ENCODE data around the gene FOXRED1.

The FOXRED1 gene

DNA sequence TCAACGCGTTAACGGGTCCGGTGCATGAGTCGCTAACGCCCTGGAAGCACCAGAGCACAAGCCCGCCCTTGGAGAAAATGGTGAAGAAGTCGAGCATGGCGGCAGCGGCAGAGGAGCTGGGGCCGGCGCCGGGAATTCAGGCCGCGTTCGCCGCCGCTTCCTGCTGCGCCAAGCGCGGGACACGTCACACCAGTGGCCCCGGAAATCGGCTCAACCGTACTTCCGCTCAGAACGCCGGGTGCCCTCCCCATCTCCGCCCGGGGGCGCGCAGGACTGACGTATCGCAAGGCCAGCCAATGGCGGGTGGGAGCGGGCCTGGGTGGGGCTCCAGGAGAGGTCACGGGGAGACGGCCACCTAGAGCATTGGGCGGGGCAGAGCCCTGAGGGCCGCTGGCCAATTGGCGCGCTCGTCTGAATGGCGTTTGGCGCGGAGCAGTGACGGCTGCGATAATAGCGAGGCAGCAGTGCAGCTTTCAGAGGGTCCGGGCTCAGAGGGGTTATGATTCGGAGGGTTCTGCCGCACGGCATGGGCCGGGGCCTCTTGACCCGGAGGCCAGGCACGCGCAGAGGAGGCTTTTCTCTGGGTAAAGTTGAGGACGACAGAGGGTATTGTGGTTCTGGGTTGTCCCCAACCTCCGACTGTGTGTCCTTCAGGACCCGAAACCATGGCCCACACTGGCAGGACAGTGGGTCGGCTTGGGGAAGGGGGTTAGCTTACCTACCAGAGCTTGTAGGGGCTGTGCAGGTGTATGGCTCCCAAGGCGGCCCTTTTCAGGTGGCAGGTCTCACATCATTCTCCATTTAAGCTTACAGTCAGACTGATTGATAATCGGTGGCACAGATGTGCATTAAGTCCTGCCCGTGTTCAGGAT lies at the start of gene FOXRED1, which contains the start of gene SRPRA:
Gene FOXRED1, plus strand, starts transcription at position 447 of the 872 bp plus-strand sequence. Its CDS starts 53 bp downstream, at position 500.
Gene SRPRA, minus strand, starts transcription at position 188 of the 872 bp plus-strand sequence. Its CDS starts 91 bp downstream, at position 97.
- H3K4me1 ChIP-seq (ENCODE audit: control insufficient read depth, insufficient read depth, low read length): no peaks in the 10 kb centered on the region; the same call in 1 of the 2 replicates
- WGBS (ENCODE audit: insufficient coverage, insufficient read length): no CpG with 5 or more reads among the region's 64 CpGs
- H3K4me3 ChIP-seq (ENCODE audit: low read length): peak within 1 kb of the TSS; percentile 82
- H3K36me3 ChIP-seq (ENCODE audit: control insufficient read depth, insufficient read depth, low read length): peaks cover 39% of the 10 kb centered on the region; the same call in 1 of the 2 replicates
- H3K27me3 ChIP-seq (ENCODE audit: control insufficient read depth, insufficient read depth, low read length): no peaks in the 10 kb centered on the region
- no peak within 1 kb of the TSS for H3K27ac ChIP-seq (ENCODE audit: low read length)
- no peaks in the 10 kb centered on the region for H3K9me3 ChIP-seq (ENCODE audit: control insufficient read depth, insufficient read depth, low read length)
- DNase-seq (ENCODE audit: low read depth, low spot score): peak; percentile 96

GRCh38 chr11:126219547-126219946 lies 49.4 kb upstream of the FOXRED1 start:
- Histone ChIP-seq H3K4me1 (ENCODE audit: control insufficient read depth, insufficient read depth, low read length) (no peaks in the 10 kb centered on the region), H3K27me3 (ENCODE audit: control insufficient read depth, insufficient read depth, low read length) (no peaks in the 10 kb centered on the region), H3K4me3 (ENCODE audit: low read length) (no peak overlapping the region), H3K27ac (ENCODE audit: low read length) (no peak overlapping the region), H3K36me3 (ENCODE audit: control insufficient read depth, insufficient read depth, low read length) (no peaks in the 10 kb centered on the region), H3K9me3 (ENCODE audit: control insufficient read depth, insufficient read depth, low read length) (no peaks in the 10 kb centered on the region)
- DNase-seq (ENCODE audit: low read depth, low spot score): no peak
- WGBS (ENCODE audit: insufficient coverage, insufficient read length): 100% methylated on average over 1 of the region's 4 CpGs

DNA sequence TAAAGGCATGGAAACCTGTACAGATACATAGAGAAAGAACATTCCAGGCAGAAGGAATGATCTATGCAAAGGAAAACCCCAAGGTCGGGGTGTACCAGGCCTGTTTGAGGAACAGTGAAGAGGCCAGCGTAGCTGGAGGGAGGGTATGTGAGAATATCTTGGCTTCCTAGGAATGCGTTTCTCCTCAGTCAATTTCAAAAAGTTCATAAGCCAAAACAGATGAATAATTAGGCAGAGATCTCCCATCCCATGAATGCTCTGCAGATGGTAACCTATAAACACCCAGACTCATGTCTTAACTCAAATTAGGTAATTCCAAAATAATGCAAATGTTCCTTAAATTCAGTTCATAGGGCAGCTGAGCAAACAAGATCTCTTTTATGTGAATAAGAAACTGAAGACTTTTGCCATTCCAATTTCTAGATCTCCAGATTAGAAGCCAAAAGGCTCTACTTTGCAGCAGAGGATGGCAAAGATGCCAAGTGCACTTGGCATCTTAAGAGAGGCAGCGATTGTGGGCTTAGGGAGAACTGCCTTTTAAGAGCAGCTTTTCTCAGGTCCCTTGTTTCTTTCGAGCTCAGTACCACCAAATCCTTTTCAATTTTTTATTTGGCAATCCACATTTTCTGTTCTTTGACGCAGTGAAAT lies 44.2 kb upstream of the FOXRED1 start:
- Histone ChIP-seq H3K9me3 (ENCODE audit: control insufficient read depth, insufficient read depth, low read length) (no peaks in the 10 kb centered on the region), H3K4me1 (ENCODE audit: control insufficient read depth, insufficient read depth, low read length) (no peaks in the 10 kb centered on the region), H3K4me3 (ENCODE audit: low read length) (no peak overlapping the region), H3K27me3 (ENCODE audit: control insufficient read depth, insufficient read depth, low read length) (no peaks in the 10 kb centered on the region), H3K27ac (ENCODE audit: low read length) (no peak overlapping the region), H3K36me3 (ENCODE audit: control insufficient read depth, insufficient read depth, low read length) (no peaks in the 10 kb centered on the region)
- no CpG with 5 or more reads among the region's 6 CpGs for WGBS (ENCODE audit: insufficient coverage, insufficient read length)
- DNase-seq (ENCODE audit: low read depth, low spot score): no peak

GRCh38 chr11:126225295-126225665 lies 43.7 kb upstream of the FOXRED1 start:
- Histone ChIP-seq H3K4me3 (ENCODE audit: low read length) (no peak overlapping the region), H3K27me3 (ENCODE audit: control insufficient read depth, insufficient read depth, low read length) (no peaks in the 10 kb centered on the region), H3K36me3 (ENCODE audit: control insufficient read depth, insufficient read depth, low read length) (no peaks in the 10 kb centered on the region), H3K9me3 (ENCODE audit: control insufficient read depth, insufficient read depth, low read length) (no peaks in the 10 kb centered on the region), H3K27ac (ENCODE audit: low read length) (no peak overlapping the region), H3K4me1 (ENCODE audit: control insufficient read depth, insufficient read depth, low read length) (no peaks in the 10 kb centered on the region)
- DNase-seq (ENCODE audit: low read depth, low spot score): no peak
- WGBS (ENCODE audit: insufficient coverage, insufficient read length): no CpG with 5 or more reads among the region's 2 CpGs

- H3K9me3 ChIP-seq (ENCODE audit: control insufficient read depth, insufficient read depth, low read length): no peaks in the 10 kb centered on the region
- H3K27ac ChIP-seq (ENCODE audit: low read length): no peak overlapping the region
- H3K4me3 ChIP-seq (ENCODE audit: low read length): no peak overlapping the region
- no peaks in the 10 kb centered on the region for H3K4me1 ChIP-seq (ENCODE audit: control insufficient read depth, insufficient read depth, low read length)
- DNase-seq (ENCODE audit: low read depth, low spot score): no peak
- no peaks in the 10 kb centered on the region for H3K27me3 ChIP-seq (ENCODE audit: control insufficient read depth, insufficient read depth, low read length)
- H3K36me3 ChIP-seq (ENCODE audit: control insufficient read depth, insufficient read depth, low read length): no peaks in the 10 kb centered on the region
- WGBS (ENCODE audit: insufficient coverage, insufficient read length): no CpG with 5 or more reads among the region's 15 CpGs
Measured at GRCh38 chr11:126226334-126227084, 42.4 kb upstream of the FOXRED1 start.

DNA sequence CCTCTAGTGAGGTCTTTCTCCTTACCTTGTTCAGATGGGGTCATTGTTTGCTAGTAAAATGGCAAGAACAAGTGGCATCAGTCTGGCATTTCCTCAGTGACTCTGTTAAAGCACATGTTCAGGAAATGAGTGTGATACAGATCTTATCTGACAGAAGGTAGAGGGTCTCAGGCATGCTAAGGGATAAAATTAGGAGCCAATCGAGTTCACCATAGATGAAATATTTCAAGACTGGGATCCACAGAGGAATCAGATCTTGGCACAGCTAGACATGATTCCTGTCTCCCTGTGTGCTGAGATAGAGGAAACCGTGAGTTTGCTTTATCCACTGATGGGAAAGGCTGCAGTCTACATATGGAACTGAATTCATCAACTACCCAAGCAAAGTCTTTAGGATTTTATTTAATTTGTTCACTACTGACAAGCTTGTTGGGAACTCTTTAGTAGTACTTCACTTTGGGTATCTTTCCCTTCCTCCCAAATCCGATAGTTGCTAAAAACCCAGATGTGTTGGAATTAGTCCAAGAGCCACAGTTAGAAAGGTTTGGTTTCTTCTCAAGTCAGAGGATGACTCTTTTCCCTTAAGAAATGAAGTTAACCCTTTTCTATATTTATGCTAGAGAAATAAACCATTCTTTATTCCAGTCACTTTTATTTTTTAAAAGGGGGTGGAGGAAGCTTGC lies 39.0 kb upstream of the FOXRED1 start:
- no CpG with 5 or more reads among the region's 3 CpGs for WGBS (ENCODE audit: insufficient coverage, insufficient read length)
- Histone ChIP-seq H3K27me3 (ENCODE audit: control insufficient read depth, insufficient read depth, low read length) (no peaks in the 10 kb centered on the region), H3K36me3 (ENCODE audit: control insufficient read depth, insufficient read depth, low read length) (no peaks in the 10 kb centered on the region), H3K4me3 (ENCODE audit: low read length) (no peak overlapping the region), H3K27ac (ENCODE audit: low read length) (no peak overlapping the region), H3K9me3 (ENCODE audit: control insufficient read depth, insufficient read depth, low read length) (no peaks in the 10 kb centered on the region), H3K4me1 (ENCODE audit: control insufficient read depth, insufficient read depth, low read length) (no peaks in the 10 kb centered on the region)
- no peak for DNase-seq (ENCODE audit: low read depth, low spot score)

GRCh38 chr11:126231725-126232459 lies 37.1 kb upstream of the FOXRED1 start:
- no peak overlapping the region for H3K4me3 ChIP-seq (ENCODE audit: low read length)
- H3K36me3 ChIP-seq (ENCODE audit: control insufficient read depth, insufficient read depth, low read length): no peaks in the 10 kb centered on the region; the same call in 1 of the 2 replicates
- no peak for DNase-seq (ENCODE audit: low read depth, low spot score)
- H3K27me3 ChIP-seq (ENCODE audit: control insufficient read depth, insufficient read depth, low read length): no peaks in the 10 kb centered on the region
- no peak overlapping the region for H3K27ac ChIP-seq (ENCODE audit: low read length)
- no CpG with 5 or more reads among the region's 6 CpGs for WGBS (ENCODE audit: insufficient coverage, insufficient read length)
- no peaks in the 10 kb centered on the region for H3K9me3 ChIP-seq (ENCODE audit: control insufficient read depth, insufficient read depth, low read length)
- H3K4me1 ChIP-seq (ENCODE audit: control insufficient read depth, insufficient read depth, low read length): no peaks in the 10 kb centered on the region

GRCh38 chr11:126232683-126233082 lies 36.3 kb upstream of the FOXRED1 start:
- no CpG with 5 or more reads among the region's 3 CpGs for WGBS (ENCODE audit: insufficient coverage, insufficient read length)
- no peak for DNase-seq (ENCODE audit: low read depth, low spot score)

DNA sequence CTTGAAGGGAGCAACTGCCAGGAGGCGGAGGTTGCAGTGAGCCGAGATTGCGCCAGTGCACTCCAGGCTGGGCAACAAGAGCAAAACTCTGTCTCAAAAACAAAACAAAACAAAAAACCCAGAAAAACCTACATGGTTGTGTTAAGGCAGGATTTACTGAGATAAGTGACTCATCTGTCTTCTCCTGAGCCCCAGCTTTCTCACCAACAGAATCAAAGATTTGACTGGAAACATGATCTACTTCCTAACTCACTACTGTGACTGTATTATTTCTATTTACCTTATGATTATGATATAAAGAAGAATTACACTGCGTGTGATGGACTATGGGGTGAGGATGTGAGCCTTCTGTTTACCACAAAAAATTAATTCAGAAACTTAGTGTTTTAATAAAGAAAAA lies 35.6 kb upstream of the FOXRED1 start:
- no peaks in the 10 kb centered on the region for H3K4me1 ChIP-seq (ENCODE audit: control insufficient read depth, insufficient read depth, low read length)
- no peaks in the 10 kb centered on the region for H3K9me3 ChIP-seq (ENCODE audit: control insufficient read depth, insufficient read depth, low read length)
- H3K27ac ChIP-seq (ENCODE audit: low read length): no peak overlapping the region
- H3K4me3 ChIP-seq (ENCODE audit: low read length): no peak overlapping the region
- no peaks in the 10 kb centered on the region; the same call in 1 of the 2 replicates for H3K36me3 ChIP-seq (ENCODE audit: control insufficient read depth, insufficient read depth, low read length)
- WGBS (ENCODE audit: insufficient coverage, insufficient read length): no CpG with 5 or more reads among the region's 4 CpGs
- no peak for DNase-seq (ENCODE audit: low read depth, low spot score)
- no peaks in the 10 kb centered on the region for H3K27me3 ChIP-seq (ENCODE audit: control insufficient read depth, insufficient read depth, low read length)

More at GRCh38 chr11:126232683-126233082, 36.3 kb upstream of the FOXRED1 start:
- Histone ChIP-seq H3K36me3 (ENCODE audit: control insufficient read depth, insufficient read depth, low read length) (no peaks in the 10 kb centered on the region; the same call in 1 of the 2 replicates), H3K4me1 (ENCODE audit: control insufficient read depth, insufficient read depth, low read length) (no peaks in the 10 kb centered on the region), H3K27ac (ENCODE audit: low read length) (no peak overlapping the region), H3K9me3 (ENCODE audit: control insufficient read depth, insufficient read depth, low read length) (no peaks in the 10 kb centered on the region), H3K27me3 (ENCODE audit: control insufficient read depth, insufficient read depth, low read length) (no peaks in the 10 kb centered on the region), H3K4me3 (ENCODE audit: low read length) (no peak overlapping the region)
